Lower lobe of right lung (tissue), 2 donors: Measurements from ENCODE around the gene LOC128125822.

Experiments used
- ATAC-seq, 2 donors: fragments of 200-7000 bp; cut with Tn5 transposase; one replicate each; pipeline ENCODE4 v1.9.1; 2020 to 2022; ENCODE audit warnings: mild to moderate bottlenecking in 2 of 2, moderate library complexity in 2 of 2
- DNase-seq: peaks from one replicate; pipeline ENCODE4 v3.0.0-alpha.2; 2020
- H3K27ac ChIP-seq: fragments of 200-600 bp; one replicate; pipeline ENCODE4 v1.8.0; 2022
- H3K27me3 ChIP-seq: fragments of 200-600 bp; one replicate; pipeline ENCODE4 v1.8.0; 2022; ENCODE audit warnings: low read depth
- H3K36me3 ChIP-seq: fragments of 200-600 bp; one replicate; pipeline ENCODE4 v1.8.0; 2022; ENCODE audit warnings: mild to moderate bottlenecking
- H3K4me1 ChIP-seq: fragments of 200-600 bp; one replicate; pipeline ENCODE4 v1.8.0; 2022
- H3K4me3 ChIP-seq: fragments of 200-600 bp; one replicate; pipeline ENCODE4 v1.8.0; 2022; ENCODE audit warnings: mild to moderate bottlenecking
- H3K9me3 ChIP-seq: fragments of 200-600 bp; one replicate; pipeline ENCODE4 v1.8.0; 2022
- intact Hi-C: fragments of 100-400 bp; cut with DNase I; formaldehyde crosslinking; loops from one replicate; pipeline ENCODE4 v1.11.0; 2022
- TF ChIP-seq, protein P1 (sequence below): fragments of 200-600 bp; IDR thresholded peaks from one replicate; pipeline ENCODE4 v1.8.0; 2022; ENCODE audit warnings: antibody characterized with exemption, mild to moderate bottlenecking
- donor health status: DM: no; HTN: yes; CAD: no; lungs with severe emphysema.

LOC128125822 gene

DNA sequence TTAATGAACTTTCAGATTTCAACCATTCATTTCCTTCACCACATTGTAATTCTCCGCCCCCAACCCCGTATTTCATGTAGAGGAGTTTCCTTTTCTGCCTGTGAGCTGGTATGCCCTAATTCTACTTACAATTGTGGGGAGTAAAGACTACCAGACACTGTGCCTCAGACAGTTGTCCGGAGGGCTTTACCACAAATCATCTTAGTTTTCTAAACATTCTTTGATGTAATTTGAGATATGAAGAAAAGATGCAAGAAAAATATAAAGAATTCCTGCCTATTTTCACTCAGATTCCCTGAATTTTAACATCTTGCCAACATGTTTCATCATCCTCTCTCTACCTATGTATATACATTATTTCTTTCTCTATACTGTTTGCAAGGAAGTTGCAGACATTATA, 28.3 kb upstream of the LOC128125822 start:
- Histone ChIP-seq H3K4me3 (no peak overlapping the region), H3K9me3 (no peaks in the 10 kb centered on the region), H3K27ac (no peak overlapping the region), H3K27me3 (no peaks in the 10 kb centered on the region), H3K4me1 (no peaks in the 10 kb centered on the region), H3K36me3 (no peaks in the 10 kb centered on the region)
- TF ChIP-seq, protein P1, sequence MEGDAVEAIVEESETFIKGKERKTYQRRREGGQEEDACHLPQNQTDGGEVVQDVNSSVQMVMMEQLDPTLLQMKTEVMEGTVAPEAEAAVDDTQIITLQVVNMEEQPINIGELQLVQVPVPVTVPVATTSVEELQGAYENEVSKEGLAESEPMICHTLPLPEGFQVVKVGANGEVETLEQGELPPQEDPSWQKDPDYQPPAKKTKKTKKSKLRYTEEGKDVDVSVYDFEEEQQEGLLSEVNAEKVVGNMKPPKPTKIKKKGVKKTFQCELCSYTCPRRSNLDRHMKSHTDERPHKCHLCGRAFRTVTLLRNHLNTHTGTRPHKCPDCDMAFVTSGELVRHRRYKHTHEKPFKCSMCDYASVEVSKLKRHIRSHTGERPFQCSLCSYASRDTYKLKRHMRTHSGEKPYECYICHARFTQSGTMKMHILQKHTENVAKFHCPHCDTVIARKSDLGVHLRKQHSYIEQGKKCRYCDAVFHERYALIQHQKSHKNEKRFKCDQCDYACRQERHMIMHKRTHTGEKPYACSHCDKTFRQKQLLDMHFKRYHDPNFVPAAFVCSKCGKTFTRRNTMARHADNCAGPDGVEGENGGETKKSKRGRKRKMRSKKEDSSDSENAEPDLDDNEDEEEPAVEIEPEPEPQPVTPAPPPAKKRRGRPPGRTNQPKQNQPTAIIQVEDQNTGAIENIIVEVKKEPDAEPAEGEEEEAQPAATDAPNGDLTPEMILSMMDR = no peak
- ATAC-seq (no peak), DNase-seq (no peak)
- intact Hi-C loops = no loop called here

DNA sequence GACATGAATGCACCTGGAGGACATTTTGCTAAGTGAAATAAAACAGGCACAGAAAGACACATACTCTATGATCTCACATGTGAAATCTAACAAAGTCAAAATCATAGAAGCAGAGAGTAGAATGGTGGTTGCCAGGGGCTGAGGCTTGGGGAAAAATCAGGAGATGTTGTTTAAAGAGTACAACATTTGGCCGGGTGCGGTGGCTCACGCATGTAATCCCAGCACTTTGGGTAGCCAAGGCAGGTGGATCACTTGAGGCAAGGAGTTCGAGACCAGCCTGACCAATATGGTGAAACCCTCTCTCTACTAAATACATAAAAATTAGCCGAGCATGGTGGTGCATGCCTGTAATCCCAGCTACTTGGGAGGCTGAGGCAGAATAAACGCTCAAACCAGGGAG, 26.0 kb upstream of the LOC128125822 start:
- Histone ChIP-seq H3K4me3 (no peak overlapping the region), H3K27me3 (no peaks in the 10 kb centered on the region), H3K4me1 (no peaks in the 10 kb centered on the region), H3K9me3 (no peaks in the 10 kb centered on the region), H3K27ac (no peak overlapping the region), H3K36me3 (no peaks in the 10 kb centered on the region)
- ATAC-seq (no peak), DNase-seq (no peak)
- intact Hi-C loops = no loop called here
- TF ChIP-seq, protein P1 = no peak

DNA sequence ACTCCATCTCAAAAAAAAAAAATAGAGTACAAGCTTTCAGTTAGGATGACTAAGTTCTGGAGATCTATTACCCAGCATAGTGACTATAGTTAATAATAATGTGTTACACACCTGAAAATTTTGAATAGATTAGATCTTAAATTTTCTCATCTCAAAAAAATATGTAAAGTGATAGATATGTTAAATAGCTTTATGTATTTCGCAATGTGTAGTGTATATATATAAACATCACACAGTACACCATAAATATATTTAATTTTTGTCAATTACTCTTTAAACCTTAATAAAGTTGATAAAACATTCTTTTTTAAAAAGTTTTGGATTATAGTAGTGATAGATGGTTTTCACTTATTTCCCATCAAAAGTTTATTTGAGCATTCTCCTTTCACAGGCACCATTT, 25.6 kb upstream of the LOC128125822 start:
- no peaks in the 10 kb centered on the region for H3K9me3 ChIP-seq
- ATAC-seq = no peak
- DNase-seq = no peak
- TF ChIP-seq, protein P1 = no peak
- intact Hi-C loops = no loop called here
- H3K27ac ChIP-seq = no peak overlapping the region
- H3K27me3 ChIP-seq = no peaks in the 10 kb centered on the region
- H3K4me3 ChIP-seq = no peak overlapping the region
- H3K36me3 ChIP-seq = no peaks in the 10 kb centered on the region
- no peaks in the 10 kb centered on the region for H3K4me1 ChIP-seq

DNA sequence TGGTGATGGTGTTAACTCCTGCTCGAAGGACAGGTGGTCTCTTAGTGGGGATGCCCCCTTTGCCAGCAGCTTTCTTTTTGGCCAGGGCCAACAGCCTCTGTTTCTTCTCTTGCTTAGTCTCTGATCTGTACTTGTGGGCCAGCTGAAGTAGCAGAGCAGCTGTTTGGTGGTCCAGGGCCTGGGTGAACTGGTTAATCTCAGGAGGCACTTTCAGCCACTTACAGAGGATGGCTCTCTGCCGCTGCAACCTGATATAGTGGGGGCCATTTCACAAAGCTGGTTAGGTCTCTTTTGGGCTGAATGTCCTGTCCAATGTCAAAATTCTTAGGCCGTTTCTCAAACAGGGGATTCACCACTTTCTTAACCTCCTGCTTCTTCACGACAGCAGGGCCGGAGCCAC, 23.2 kb upstream of the LOC128125822 start:
- DNase-seq (no peak), ATAC-seq (no peak)
- H3K4me1 ChIP-seq = no peaks in the 10 kb centered on the region
- H3K27ac ChIP-seq = no peak overlapping the region
- no peaks in the 10 kb centered on the region for H3K27me3 ChIP-seq
- intact Hi-C loops = no loop called here
- H3K36me3 ChIP-seq = no peaks in the 10 kb centered on the region
- no peaks in the 10 kb centered on the region for H3K9me3 ChIP-seq
- H3K4me3 ChIP-seq = no peak overlapping the region
- TF ChIP-seq, protein P1 = no peak

GRCh38 chr6:63553208-63553607, 19.1 kb upstream of the LOC128125822 start:
- Histone ChIP-seq H3K4me1 (no peaks in the 10 kb centered on the region), H3K4me3 (no peak overlapping the region), H3K27ac (no peak overlapping the region), H3K36me3 (no peaks in the 10 kb centered on the region), H3K9me3 (no peaks in the 10 kb centered on the region), H3K27me3 (no peaks in the 10 kb centered on the region)
- ATAC-seq (no peak), DNase-seq (no peak)
- TF ChIP-seq, protein P1 = no peak
- intact Hi-C loops = no loop called here

- intact Hi-C loops = no loop called here
- Histone ChIP-seq H3K27ac (no peak overlapping the region), H3K4me1 (no peaks in the 10 kb centered on the region), H3K9me3 (no peaks in the 10 kb centered on the region), H3K4me3 (no peak overlapping the region), H3K36me3 (no peaks in the 10 kb centered on the region), H3K27me3 (no peaks in the 10 kb centered on the region)
- TF ChIP-seq, protein P1 = no peak
- DNase-seq (no peak), ATAC-seq (no peak)
Observed at GRCh38 chr6:63553900-63554299, 18.4 kb upstream of the LOC128125822 start.
